GM23248 (cell line): ENCODE results near the gene RELT.

Experiments used
- EZH2 ChIP-seq: fragments of 200-600 bp; sonication (generic); IDR thresholded peaks from 2 replicates; pipeline ENCODE4 v1.6.1; 2018; ENCODE audit warnings: antibody characterized with exemption, mild to moderate bottlenecking; ENCODE audit not compliant: insufficient read depth, poor library complexity, severe bottlenecking
- EZH2phosphoT487 ChIP-seq: fragments of 200-600 bp; sonication (generic); IDR thresholded peaks from 2 replicates; pipeline ENCODE4 v1.6.1; 2018; ENCODE audit warnings: antibody characterized with exemption, moderate library complexity, mild to moderate bottlenecking, low read depth; ENCODE audit not compliant: insufficient read depth

DNA sequence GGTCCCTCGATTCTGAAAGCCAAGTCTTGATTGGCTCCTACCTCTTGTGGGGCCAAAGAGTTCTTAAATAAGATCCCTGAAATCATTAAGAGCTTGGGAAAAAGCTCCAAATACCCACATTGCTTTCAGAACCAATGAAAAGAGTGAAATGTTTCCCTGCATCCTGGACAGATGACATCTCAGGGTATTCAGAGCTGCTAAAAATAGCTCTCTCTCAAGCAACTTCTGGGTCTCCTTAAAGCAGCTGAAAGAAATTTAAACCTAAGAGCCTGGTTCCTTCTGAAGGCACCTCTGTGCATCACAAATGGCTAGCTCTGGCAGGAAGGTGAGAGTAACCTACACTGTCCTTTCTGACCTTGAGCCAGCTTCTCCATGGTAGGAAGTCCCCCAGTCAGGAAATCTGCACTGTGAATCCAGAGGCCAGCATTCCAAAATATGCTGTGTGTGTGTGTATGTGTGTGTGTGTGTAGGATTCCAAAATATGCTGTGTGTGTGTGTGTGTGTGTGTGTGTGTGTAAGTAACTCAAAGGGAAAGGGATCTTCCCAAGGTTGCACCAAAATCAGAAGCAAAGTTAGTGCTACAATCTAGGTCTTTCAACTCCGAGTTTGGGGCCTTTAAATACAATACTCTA lies 50.1 kb downstream of the RELT start:
- TF ChIP-seq EZH2, result no peak
- TF ChIP-seq EZH2phosphoT487, result no peak
